Stimulated activated CD4-positive, alpha-beta T cell treated with anti-CD3 and anti-CD28 coated beads, Interleukin-1b, Interleukin-23, amount 100 ng/mL, for 1 hour (primary cell): ENCODE results near the gene PPP2R3C.
"Not testable (repeated sequence)": the region's sequence is repeated elsewhere in the genome, so short reads cannot be mapped to it uniquely, and the experiment has no call there.

Experiments used
- DNase-seq, 2 donors: peaks; one replicate each; pipeline ENCODE4 v3.0.0-alpha.2; 2020; ENCODE audit warnings: low read depth in 2 of 2

PPP2R3C gene

DNA sequence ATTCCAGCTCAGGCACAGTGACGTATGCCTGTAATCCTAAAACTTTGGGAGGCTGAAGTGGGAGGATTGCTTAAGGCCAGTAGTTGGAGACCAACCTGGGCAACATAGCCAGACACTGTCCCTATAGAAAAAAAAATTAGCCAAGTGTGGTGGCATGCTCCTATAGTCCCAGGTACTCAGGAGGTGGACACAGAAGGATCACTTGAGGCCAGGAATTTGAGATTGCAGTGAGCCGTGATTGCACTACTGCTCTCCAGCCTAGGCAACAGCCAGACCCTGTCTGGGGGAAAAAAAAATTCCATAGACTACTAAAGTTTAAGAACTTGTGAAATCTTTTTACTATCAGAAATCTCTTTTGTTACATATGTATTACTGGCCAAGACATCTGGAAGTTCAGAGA lies 69.2 kb downstream of the PPP2R3C start:
- DNase-seq = no peak

DNA sequence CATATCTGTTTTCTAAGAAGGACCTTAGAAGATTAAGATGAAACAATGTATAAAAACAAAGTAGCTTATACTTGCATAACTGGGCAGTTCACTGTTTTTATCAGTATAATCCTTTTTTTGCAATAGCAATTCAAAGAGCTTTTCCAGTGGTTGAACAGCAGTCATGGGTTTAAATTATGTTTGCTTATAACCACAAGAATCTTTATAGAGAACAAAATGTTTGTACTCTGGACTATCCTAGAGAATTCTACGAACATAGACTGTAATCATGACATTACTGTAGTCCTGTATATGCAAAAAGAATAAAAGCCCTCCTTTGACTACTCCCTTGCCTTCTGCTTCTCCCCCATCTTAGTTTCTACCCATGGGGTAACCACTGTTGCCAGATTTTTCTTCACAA lies 70.0 kb downstream of the PPP2R3C start:
- DNase-seq = no peak

- DNase-seq = no peak
Measured at GRCh38 chr14:35050652-35051051, 71.1 kb downstream of the PPP2R3C start.

DNA sequence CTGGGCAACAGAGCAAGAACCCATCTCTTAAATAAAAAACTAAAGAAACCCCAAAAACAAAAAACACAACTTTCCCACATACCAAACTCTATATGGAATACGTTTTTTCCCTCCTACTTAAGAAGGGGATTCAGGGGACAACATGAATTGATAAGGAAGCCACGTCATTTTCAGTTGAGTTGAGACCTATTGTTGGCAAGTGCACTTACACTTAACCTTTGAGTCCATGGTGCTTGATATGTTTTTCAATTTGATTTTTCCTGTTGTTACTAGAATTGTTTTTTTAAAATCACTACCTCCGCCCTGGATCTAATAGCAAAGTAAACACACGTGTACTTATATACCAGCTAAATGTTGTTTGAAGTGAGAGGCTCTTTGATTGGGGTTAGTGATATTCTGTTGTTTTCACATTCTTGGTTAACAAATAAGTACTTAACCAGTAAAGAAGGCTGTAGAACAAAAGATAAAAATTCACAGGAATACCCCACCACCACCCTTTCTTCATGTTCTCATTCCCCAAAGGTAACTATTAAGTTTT lies 73.7 kb downstream of the PPP2R3C start:
- DNase-seq = no peak

- peak in 1 of 2 donors; percentile 7 for DNase-seq
Measured at GRCh38 chr14:35046751-35047536, 74.8 kb downstream of the PPP2R3C start.

DNA sequence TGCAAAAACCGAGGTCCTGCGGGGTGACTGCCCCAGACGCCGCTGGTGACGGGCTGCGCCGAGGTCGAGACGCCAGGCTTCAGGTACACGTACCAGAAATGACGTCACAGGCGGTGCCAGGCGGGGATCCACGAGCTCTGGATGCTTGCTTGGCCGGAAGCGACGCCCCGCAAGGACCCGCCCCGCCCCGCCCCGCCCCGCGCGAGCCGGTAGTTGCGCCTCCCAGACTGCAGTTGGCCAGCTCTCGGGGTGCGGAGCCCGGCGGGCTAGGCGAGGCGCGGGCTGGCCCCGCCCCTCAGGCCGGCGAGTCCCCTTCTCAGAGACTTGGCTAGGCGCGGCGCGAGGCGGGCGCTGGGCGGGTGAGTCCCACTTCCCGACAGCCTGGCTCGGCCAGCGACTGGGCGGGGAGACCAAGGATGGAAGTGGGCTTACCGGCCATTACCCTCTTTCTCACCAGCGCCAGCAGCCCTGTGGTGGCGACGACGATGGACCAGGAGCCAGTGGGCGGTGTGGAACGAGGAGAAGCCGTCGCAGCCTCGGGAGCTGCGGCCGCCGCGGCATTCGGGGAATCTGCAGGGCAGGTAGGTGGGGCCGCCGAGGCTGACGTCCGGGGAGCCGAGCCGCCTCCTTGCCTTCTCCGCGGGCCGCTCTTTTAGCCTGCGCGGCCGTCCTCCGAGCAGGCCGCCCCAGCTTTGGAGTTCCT lies 75.6 kb downstream of the PPP2R3C start, which contains the start of gene FAM177A1:
TSS of gene FAM177A1 (plus strand) at position 225 of the 703 bp plus-strand sequence. CDS start at position 417, 192 bp downstream.
- peak; percentile 93 to 97 for DNase-seq

DNA sequence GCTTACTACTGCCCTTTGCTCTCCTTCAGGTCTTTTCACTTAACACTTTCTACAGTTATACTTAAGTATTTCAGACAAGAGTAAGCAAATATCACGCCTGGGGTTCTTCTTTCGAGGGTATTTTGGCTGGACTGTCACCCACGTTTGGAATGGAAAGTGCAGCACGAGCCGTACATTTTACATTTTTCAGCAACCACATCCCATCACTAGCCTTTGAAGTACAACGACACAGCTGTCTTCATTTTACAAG lies 76.1 kb downstream of the PPP2R3C start:
- DNase-seq = no peak

DNA sequence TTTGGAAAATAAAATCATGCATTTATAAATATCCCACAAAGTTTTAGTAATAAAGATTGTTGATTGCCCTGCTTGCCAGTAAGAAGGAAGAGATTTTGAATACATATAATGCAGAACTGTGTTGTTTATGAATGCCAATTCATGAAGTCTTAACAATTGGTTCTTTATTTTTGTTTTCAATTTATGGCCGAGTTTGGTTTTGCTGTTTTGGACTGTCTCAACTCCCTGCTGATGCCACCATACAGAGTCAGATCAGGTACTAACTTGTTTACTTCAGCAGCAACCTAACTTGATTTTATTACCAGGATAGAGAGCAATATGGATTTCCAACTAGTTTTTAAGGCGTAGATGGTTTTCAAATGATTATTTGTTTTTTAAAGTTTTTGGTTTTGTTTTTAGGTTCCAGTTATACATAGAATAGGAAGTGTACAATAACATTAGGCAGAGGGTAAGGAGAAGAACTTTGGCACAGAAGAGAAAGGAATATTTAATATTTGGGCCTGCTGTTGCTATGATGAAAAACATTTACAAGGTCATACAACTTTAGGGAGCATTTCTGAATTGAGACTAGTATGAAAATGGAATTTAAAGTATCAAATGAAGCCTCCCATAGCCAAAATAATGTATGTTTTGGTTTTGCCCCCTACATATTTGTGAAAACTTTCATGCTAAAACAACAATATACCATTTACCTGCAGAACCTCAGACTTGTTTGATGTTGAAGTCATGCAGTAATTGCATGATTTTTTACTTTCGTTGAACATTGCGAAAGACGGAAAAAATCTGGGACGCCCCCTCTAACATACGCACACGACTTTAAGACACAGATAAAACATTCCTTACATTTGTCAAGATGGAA lies 76.6 kb downstream of the PPP2R3C start:
- DNase-seq = no peak

- no peak for DNase-seq
Measured at GRCh38 chr14:35043046-35043445, 78.7 kb downstream of the PPP2R3C start.

DNA sequence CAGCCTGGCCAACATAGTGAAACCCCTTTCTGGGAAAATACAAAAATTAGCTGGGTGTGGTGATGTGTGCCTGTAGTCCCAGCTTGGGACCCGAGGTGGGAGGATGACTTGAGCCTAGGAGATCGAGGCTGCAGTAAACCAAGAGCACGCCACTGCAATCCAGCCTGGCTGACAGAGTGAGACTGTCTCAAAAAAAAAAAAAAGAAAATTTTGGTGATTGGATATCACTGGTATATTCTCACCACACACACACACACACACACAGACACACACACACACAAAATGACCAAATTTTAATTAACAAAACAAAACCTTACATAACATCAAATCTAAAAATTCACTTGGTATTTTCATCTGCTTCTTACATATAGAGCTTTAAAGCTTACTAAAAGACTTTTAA lies 79.2 kb downstream of the PPP2R3C start:
- DNase-seq = no peak

- DNase-seq = not testable (repeated sequence)
Measured at GRCh38 chr14:35038312-35038711, 83.5 kb downstream of the PPP2R3C start.
